CD4-positive, alpha-beta T cell treated with Interleukin-17A for 4 hours (primary cell): Measurements from ENCODE around the gene RIPOR2.

Source experiments
- DNase-seq: peaks from one replicate; pipeline ENCODE4 v3.0.0-alpha.2; 2020; ENCODE audit warnings: mixed read lengths

RIPOR2 gene

DNA sequence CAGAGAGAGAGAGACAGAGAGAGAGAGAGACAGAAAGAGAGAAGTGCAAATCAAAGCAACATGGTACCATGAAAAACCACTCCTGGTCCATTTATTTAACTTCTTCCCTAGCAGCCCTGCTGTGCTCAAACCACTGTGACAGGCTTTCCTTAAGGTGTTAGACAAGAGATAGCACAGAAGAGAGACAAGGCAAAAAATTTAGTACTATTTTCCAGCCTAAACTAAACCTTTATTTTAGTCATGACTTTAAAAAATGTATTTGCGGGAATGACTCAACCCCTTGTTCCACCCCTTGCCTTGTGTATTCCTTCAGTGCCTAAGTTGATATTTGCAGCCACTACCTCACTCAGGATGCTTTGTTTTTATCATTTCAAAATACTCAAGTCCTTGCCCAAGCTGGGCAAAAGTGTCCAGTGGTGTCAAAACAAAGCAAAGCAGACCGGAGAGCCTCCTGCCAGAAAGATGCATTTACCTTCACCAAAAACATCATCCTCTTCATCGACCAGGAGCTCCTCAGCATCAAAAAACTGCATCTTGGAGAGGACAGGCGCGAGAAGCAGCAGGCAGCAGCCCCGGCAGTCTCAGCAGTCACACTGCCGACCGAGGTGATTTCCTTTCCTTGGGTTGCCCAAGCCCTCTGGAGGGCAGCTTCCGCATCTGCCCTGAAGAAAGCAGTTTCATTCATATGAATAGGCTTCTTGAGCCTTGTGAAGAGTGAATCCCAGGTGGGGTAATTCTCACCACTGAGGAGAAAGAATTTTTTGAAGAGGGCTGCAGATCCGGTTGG is at the start of gene RIPOR2:
Gene RIPOR2, minus strand, starts transcription at position 595 of the 787 bp plus-strand sequence. Its CDS starts 62 bp downstream, at position 533.
- peak; percentile 84 for DNase-seq

- no peak for DNase-seq
Measured at GRCh38 chr6:24985323-24985722, 49.6 kb upstream of the RIPOR2 start.

GRCh38 chr6:24982231-24982630 is 46.5 kb upstream of the RIPOR2 start:
- no peak for DNase-seq

DNA sequence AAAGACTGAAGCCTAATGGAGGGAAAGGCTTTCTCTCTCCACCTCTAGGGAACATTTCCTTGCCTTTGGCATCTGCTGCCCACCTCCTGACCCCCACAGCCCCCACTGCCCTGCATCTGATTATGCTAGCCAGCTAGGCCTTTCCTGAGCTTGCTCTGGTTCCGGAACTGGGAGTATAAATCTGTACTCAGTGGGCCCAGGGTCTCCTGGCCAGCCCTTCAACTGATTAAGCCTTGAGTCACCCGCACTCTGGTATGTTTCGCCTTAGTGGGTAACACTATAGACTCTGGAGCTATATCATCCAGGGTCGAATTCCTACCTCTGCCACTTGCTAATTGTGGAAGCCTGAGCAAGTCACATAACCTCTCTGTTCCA is 45.6 kb upstream of the RIPOR2 start:
- DNase-seq = no peak

GRCh38 chr6:24980507-24981385 is 45.0 kb upstream of the RIPOR2 start:
- peak; percentile 33 for DNase-seq

- no peak for DNase-seq
Measured at GRCh38 chr6:24979176-24979575, 43.4 kb upstream of the RIPOR2 start.

DNA sequence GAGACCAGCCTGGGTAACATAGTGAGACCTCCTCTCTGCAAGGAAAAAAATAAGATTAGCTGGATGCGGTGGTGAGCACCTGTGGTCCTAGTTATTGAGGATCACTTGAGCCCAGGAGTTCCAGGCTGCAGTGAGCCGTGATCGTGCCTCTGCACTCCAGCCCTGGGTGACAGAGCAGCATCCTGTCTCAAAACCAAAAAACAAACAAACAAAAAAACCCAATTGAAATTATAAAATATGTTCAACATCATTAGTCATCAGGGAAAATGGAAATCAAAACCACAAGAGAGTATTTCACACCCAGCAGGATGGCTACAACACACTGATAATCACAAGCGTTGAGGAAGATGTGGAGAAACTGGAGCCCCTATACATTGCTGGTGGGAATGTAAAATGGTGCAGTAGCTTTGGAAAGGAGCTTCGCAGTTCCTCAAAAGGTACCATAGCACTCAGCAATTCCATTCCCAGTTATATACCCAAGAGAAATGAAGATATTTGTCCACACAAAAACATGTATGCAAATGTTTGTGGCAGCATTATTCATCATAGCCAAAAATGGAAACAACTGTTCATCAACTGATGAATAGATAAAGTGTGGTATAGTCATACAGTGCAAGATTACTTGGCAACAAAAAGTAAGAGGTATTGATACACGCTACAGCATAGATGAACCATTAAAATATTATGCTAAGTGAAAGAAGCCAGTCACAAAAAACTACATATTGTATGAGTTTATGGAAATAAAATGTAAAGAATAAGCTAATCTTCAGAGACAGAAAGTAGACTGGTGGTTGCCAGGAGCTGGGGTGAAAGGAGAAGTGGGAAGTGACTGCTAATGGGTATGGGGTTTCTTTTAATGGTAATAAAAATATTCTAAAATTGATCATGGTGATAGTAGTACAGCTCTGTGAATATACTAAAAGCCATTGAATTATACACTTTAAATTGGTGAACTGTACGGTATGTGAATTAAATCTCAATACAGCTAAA is 38.7 kb upstream of the RIPOR2 start:
- peak; percentile 54 for DNase-seq

GRCh38 chr6:24972311-24972958 is 36.7 kb upstream of the RIPOR2 start:
- no peak for DNase-seq

- no peak for DNase-seq
Measured at GRCh38 chr6:24971067-24971466, 35.3 kb upstream of the RIPOR2 start.

DNA sequence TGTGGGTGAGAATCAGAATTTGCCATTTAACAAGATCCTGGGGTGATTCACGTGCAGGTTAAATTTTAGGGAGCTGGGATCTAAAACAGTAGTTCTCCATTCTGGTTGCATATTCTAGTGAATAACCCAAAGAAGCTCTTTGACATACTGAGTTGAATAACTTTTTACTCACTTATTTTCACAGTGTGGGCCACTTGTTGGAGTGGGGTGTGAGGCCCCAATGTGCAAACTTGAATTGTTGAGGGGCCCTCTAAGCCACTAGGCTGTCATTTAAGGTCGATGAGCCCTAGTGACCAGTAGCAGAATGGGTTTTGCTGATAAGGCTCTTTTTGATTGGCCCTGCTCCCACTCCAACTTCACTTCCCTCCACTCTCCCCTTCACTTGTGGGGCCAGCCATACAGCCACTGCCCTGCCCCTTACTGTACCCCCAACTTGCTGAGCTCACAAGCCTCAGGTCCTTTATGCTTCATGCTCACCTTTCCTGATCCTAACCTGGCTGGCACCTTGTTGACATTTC is 33.6 kb upstream of the RIPOR2 start:
- DNase-seq = no peak

- DNase-seq = peak; percentile 23
Measured at GRCh38 chr6:24968783-24969182, 33.0 kb upstream of the RIPOR2 start.

GRCh38 chr6:24967211-24967610 is 31.5 kb upstream of the RIPOR2 start:
- no peak for DNase-seq

DNA sequence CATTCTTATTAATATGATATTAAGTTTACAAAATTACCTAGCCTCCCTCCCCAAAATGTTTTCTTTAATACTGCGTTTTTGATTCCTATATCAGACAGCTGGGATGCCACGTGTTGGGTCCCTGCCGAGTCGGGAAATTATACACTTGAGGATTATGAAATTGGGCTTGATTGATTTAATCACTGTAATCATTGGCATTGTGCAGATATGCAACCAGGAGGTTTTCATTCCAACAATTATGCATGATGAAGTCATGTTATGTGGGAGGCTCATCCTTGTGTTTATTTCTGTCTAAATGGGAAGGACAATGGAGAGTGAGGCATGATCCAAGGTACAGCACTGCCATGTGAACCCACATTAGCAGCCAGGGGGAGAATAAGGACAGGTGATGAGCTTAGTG is 30.6 kb upstream of the RIPOR2 start:
- no peak for DNase-seq

GRCh38 chr6:24963887-24964570 is 28.3 kb upstream of the RIPOR2 start:
- peak; percentile 30 for DNase-seq

- no peak for DNase-seq
Measured at GRCh38 chr6:24963339-24963738, 27.6 kb upstream of the RIPOR2 start.

DNA sequence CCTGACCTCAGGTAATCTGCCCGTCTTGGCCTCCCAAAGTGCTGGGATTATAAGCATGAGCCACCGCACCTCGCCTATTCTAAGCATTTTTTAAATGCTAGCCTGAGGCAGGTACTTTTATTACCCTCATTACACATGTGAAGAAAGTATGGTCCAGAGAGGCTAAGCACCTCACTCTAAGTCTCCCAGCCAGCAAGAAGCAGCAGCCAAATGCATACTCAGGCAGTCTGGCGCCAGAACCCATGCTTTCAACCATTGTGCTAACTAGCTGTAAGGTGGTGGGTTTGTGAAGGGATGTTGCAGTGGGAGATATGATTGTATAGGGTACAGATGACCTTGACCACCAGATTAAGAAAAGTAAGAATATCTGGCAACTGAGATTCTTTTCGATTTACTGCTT is 26.1 kb upstream of the RIPOR2 start:
- DNase-seq = no peak

DNA sequence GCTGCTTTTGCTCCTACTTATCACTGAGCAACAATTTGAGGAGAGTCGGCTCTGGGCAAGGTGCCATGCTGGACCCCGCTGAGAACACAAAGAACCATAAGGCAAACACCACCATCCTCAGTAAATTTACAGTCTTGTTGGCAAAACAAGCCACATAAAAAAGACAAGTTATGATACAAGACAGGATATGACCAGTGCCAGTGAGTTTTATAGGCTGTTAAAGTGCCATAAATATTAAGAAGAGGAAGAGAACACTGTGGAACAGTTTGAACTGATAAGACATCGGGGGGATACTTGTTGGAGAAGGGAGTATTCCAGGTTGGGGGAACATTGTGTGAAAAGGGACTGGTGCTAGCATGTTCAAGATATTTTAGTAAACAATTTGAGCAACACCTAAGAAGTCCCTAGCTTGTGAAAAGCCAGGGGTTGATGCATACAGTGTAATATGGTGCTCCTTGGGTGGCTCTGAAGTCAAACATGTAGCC is 25.3 kb upstream of the RIPOR2 start:
- DNase-seq = peak; percentile 42

DNA sequence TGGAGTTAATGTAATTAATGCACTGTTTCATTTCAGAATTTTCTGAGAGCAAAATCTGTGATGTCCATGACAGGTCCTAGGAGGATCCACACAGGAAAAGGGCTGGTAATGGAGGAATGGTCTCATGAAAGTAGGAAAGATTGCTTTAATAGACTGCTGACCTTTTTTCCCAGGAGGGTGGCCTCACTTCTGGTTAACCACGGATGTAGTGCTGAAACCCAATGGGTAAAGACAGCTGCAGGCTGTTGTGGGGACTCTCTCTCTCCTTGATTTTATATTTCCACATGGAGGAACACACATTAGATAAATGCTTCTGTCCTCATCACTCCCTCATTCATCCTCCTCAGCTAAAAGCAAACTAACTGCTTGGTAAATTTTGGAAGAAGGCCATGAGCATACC is 23.6 kb upstream of the RIPOR2 start:
- no peak for DNase-seq

- no peak for DNase-seq
Measured at GRCh38 chr6:24957199-24957598, 21.4 kb upstream of the RIPOR2 start.

DNA sequence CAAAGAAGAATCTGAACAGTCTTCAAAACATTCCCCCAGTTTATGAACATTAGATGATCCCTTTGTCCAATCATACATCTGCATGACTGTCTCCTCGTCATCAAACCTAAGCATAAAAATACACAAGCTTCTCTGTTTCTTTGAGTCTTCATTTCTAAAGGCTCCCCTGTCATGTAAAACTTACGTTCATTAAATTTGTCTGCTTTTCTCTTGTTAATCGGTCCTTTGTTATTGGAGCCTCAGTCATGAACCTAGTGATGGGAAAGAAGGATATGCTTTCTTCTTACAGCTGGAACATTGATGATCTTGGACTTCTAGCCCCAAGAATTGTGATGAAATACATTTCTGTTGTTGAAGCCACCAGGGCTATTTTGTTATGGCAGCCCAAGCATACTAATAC is 18.0 kb upstream of the RIPOR2 start:
- DNase-seq = no peak

DNA sequence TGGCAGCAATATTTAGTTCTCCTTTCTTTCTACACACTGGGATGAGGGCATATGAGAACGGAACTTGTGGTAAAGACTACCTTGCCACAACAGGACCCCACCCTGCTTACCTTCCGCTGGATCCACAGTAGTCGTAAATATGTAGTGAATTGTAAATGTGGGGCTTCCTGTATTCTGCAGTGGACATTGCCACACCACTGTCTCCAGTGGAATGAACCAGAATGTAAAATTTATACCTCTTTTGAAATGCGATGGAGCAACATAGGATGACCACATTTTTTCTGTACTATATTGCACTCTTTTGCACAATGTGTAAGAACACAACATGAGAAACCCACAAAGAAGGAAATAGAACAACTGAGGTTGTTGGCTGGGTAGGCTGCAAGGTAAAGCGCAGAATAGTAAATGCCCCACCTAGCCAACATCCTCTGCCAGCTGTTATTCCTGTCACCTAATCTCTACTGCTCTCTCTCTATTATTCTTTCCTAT is 16.1 kb upstream of the RIPOR2 start:
- peak; percentile 67 for DNase-seq
